HepG2 (cell line): ENCODE measurements around the gene TBCD.

Source experiments
- MAFG ChIP-seq: sonication (generic); formaldehyde crosslinking; IDR thresholded peaks from 2 replicates; pipeline ENCODE4 v1.5.1; 2020; ENCODE audit warnings: mild to moderate bottlenecking, missing genetic modification reagents
- NFYB ChIP-seq: sonication (generic); formaldehyde crosslinking; IDR thresholded peaks from 2 replicates; pipeline ENCODE4 v1.4.0; 2020; ENCODE audit warnings: missing genetic modification reagents

DNA sequence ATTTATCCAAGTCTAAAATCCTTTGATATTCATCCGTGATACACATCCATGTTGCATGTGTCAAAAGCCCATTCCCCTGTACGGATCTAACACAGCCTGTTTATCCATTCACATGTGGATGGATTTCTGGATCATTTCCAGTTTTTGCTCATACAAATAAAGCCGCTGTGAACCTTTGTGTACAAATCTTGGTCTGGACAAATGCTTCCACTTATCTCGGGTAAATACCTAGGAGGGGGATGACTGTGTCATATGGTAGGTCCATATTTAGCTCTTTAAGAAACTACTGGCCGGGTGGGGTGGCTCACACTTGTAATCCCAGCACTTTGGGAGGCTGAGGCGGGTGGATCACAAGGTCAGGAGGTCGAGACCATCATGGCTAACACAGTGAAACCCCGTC is 6.3 kb upstream of the TBCD start:
- TF ChIP-seq NFYB (no peak), MAFG (no peak)
